Measurements from ENCODE around the gene RNF141. TPM values are rescaled to one million over a fixed set of nuclear protein-coding genes. Genes with fewer than 3 reads are reported as not detected.

RNF141 gene
- total RNA-seq, 1 donor from 2014 or later, result 50.0 TPM

GRCh38 chr11:10533323-10533722 lies 7.7 kb downstream of the RNF141 start:
- no peaks in the 10 kb centered on the region for H3K9me3 ChIP-seq
- H3K36me3 ChIP-seq, result peaks cover 40% of the 10 kb centered on the region
- no peak overlapping the region for H3K4me3 ChIP-seq
- no peak for TF ChIP-seq CTCF (IDR thresholded peaks at IDR 0.05)
- no peak overlapping the region for H3K27ac ChIP-seq
- intact Hi-C loops (cut with DNase I), result no loop called here
- H3K27me3 ChIP-seq, result no peaks in the 10 kb centered on the region
- ATAC-seq (no peak), DNase-seq (no peak)
- H3K4me1 ChIP-seq, result peaks cover 3% of the 10 kb centered on the region

- ATAC-seq (no peak), DNase-seq (no peak)
- no peaks in the 10 kb centered on the region for H3K9me3 ChIP-seq
- intact Hi-C loops (cut with DNase I), result no loop called here
- no peak overlapping the region for H3K27ac ChIP-seq
- H3K36me3 ChIP-seq, result peaks cover 46% of the 10 kb centered on the region
- H3K4me1 ChIP-seq, result no peaks in the 10 kb centered on the region
- no peaks in the 10 kb centered on the region for H3K27me3 ChIP-seq
- no peak for TF ChIP-seq CTCF (IDR thresholded peaks at IDR 0.05)
- no peak overlapping the region for H3K4me3 ChIP-seq
Observed at GRCh38 chr11:10532526-10532925, 8.5 kb downstream of the RNF141 start.

GRCh38 chr11:10529279-10529678 lies 11.7 kb downstream of the RNF141 start:
- no peaks in the 10 kb centered on the region for H3K27me3 ChIP-seq
- H3K4me1 ChIP-seq, result no peaks in the 10 kb centered on the region
- DNase-seq (no peak), ATAC-seq (no peak)
- no peak overlapping the region for H3K4me3 ChIP-seq
- H3K9me3 ChIP-seq, result no peaks in the 10 kb centered on the region
- H3K27ac ChIP-seq, result no peak overlapping the region
- intact Hi-C loops (cut with DNase I), result no loop called here
- peaks cover 74% of the 10 kb centered on the region for H3K36me3 ChIP-seq
- no peak for TF ChIP-seq CTCF (IDR thresholded peaks at IDR 0.05)

- no peak for TF ChIP-seq CTCF (IDR thresholded peaks at IDR 0.05)
- intact Hi-C loops (cut with DNase I), result no loop called here
- Histone ChIP-seq H3K27me3 (no peaks in the 10 kb centered on the region), H3K27ac (no peak overlapping the region), H3K4me1 (no peaks in the 10 kb centered on the region), H3K9me3 (no peaks in the 10 kb centered on the region), H3K36me3 (peaks cover 80% of the 10 kb centered on the region), H3K4me3 (no peak overlapping the region)
- no peak for ATAC-seq
- DNase-seq, result no peak
Observed at GRCh38 chr11:10528121-10528520, 12.9 kb downstream of the RNF141 start.

- H3K27ac ChIP-seq, result no peak overlapping the region
- DNase-seq (no peak), ATAC-seq (no peak)
- no peak overlapping the region for H3K4me3 ChIP-seq
- peaks cover 89% of the 10 kb centered on the region for H3K36me3 ChIP-seq
- H3K4me1 ChIP-seq, result no peaks in the 10 kb centered on the region
- intact Hi-C loops (cut with DNase I), result no loop called here
- no peaks in the 10 kb centered on the region for H3K9me3 ChIP-seq
- no peak for TF ChIP-seq CTCF (IDR thresholded peaks at IDR 0.05)
- H3K27me3 ChIP-seq, result no peaks in the 10 kb centered on the region
Observed at GRCh38 chr11:10526974-10527918, 13.7 kb downstream of the RNF141 start.

All from upper lobe of right lung (tissue), 1 donor.